ENCODE results near the gene SERF2.

The SERF2 gene

GRCh38 chr15:43776101-43776717, 15.9 kb upstream of the SERF2 start:
- H3K4me3 ChIP-seq (ENCODE audit: low read depth, low read length): peak overlapping the region; percentile 70
- DNase-seq (ENCODE audit: low read depth): peak; percentile 90
- TF ChIP-seq CTCF (IDR thresholded peaks at IDR 0.05; ENCODE audit: insufficient read depth, low read depth, low read length, missing control alignments): no peak

GRCh38 chr15:43776718-43777266, 15.3 kb upstream of the SERF2 start, which contains the start of gene ELL3:
TSS of gene ELL3 (minus strand) at chr15:43776966. CDS start at chr15:43776901, 65 bp downstream.
- peak within 1 kb of the TSS; percentile 70 for H3K4me3 ChIP-seq (ENCODE audit: low read depth, low read length)
- no peak for TF ChIP-seq CTCF (IDR thresholded peaks at IDR 0.05; ENCODE audit: insufficient read depth, low read depth, low read length, missing control alignments)
- DNase-seq (ENCODE audit: low read depth): peak; percentile 84

GRCh38 chr15:43777267-43777914, 14.7 kb upstream of the SERF2 start:
- peak overlapping the region; percentile 70 for H3K4me3 ChIP-seq (ENCODE audit: low read depth, low read length)
- peak; percentile 93 for DNase-seq (ENCODE audit: low read depth)

GRCh38 chr15:43779016-43779415, 13.1 kb upstream of the SERF2 start:
- H3K4me3 ChIP-seq (ENCODE audit: low read depth, low read length): no peak overlapping the region
- DNase-seq (ENCODE audit: low read depth): no peak
- no peak for TF ChIP-seq CTCF (IDR thresholded peaks at IDR 0.05; ENCODE audit: insufficient read depth, low read depth, low read length, missing control alignments)

More at GRCh38 chr15:43777267-43777914, 14.7 kb upstream of the SERF2 start:
- peak; percentile 86 for TF ChIP-seq CTCF (IDR thresholded peaks at IDR 0.05; ENCODE audit: insufficient read depth, low read depth, low read length, missing control alignments)

- no peak for DNase-seq (ENCODE audit: low read depth)
- H3K4me3 ChIP-seq (ENCODE audit: low read depth, low read length): no peak overlapping the region
- TF ChIP-seq CTCF (IDR thresholded peaks at IDR 0.05; ENCODE audit: insufficient read depth, low read depth, low read length, missing control alignments): no peak
Measured at GRCh38 chr15:43789409-43789808, 2.7 kb upstream of the SERF2 start.

- peak overlapping the region; percentile 97 for H3K4me3 ChIP-seq (ENCODE audit: low read depth, low read length)
- TF ChIP-seq CTCF (IDR thresholded peaks at IDR 0.05; ENCODE audit: insufficient read depth, low read depth, low read length, missing control alignments): no peak
- peak; percentile 49 for DNase-seq (ENCODE audit: low read depth)
Measured at GRCh38 chr15:43792761-43793476, 799 bp downstream of the SERF2 start.

Measured in GM12865 (cell line).